Adrenal gland (tissue), 5 donors: ENCODE measurements around the gene COP1.

Experiments used
- POLR2A ChIP-seq, 2 donors: fragments of 450-650 bp; IDR thresholded peaks; one replicate each; pipeline ENCODE4 v1.6.1; 2017; ENCODE audit warnings: antibody characterized with exemption in 2 of 2, mild to moderate bottlenecking in 2 of 2, moderate library complexity in 1 of 2
- TF ChIP-seq, protein P1 (sequence below), 6 experiments: fragments of 450-650 bp in 4 of 6; fragments of 200-600 bp in 2 of 6; sonication (generic) in 1 of 6; IDR thresholded peaks; 1 replicate in 5 of 6; 2 replicates in 1 of 6; pipeline versions ENCODE4 v1.5.1 to v1.8.0; 2016 to 2021; ENCODE audit warnings: antibody characterized with exemption in 6 of 6, mild to moderate bottlenecking in 2 of 6, moderate library complexity in 1 of 6
- donor health status: DM: no; HTN: no; CAD: no.

DNA sequence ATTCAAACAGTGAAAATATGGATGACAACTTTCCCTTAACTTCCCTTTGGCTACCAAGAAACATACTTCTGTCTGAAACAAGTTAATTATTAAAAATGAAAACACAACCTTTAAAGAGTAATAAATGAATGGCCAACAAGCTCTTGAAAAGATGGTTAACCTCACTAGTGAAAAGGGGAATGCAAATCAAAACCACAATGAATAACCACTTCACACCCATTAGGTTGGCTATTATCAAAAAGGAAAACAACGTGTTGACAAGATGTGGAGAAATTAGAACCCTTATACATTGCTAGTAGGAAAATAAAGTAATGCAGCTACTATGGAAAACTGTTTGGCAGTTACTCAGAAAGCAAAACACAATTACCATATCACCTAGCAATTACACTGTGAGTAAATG is 14.1 kb downstream of the COP1 start:
- TF ChIP-seq, protein P1, sequence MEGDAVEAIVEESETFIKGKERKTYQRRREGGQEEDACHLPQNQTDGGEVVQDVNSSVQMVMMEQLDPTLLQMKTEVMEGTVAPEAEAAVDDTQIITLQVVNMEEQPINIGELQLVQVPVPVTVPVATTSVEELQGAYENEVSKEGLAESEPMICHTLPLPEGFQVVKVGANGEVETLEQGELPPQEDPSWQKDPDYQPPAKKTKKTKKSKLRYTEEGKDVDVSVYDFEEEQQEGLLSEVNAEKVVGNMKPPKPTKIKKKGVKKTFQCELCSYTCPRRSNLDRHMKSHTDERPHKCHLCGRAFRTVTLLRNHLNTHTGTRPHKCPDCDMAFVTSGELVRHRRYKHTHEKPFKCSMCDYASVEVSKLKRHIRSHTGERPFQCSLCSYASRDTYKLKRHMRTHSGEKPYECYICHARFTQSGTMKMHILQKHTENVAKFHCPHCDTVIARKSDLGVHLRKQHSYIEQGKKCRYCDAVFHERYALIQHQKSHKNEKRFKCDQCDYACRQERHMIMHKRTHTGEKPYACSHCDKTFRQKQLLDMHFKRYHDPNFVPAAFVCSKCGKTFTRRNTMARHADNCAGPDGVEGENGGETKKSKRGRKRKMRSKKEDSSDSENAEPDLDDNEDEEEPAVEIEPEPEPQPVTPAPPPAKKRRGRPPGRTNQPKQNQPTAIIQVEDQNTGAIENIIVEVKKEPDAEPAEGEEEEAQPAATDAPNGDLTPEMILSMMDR (IDR thresholded peaks at IDR 0.05) = no peak
- TF ChIP-seq POLR2A (IDR thresholded peaks at IDR 0.05) = no peak
